GM21367 (cell line): ENCODE measurements around the gene SRL.
"Not testable (repeated sequence)": the region's sequence is repeated elsewhere in the genome, so short reads cannot be mapped to it uniquely, and the experiment has no call there.

Experiments
- ATAC-seq: cut with Tn5 transposase; IDR thresholded peaks from one replicate; pipeline ENCODE4 v1.9.1; 2021; ENCODE audit not compliant: unreplicated experiment

Gene SRL

GRCh38 chr16:4227040-4227332, 14.9 kb downstream of the SRL start:
- no peak for ATAC-seq

GRCh38 chr16:4226251-4227039, 15.4 kb downstream of the SRL start:
- ATAC-seq = no peak

- ATAC-seq = no peak
Measured at GRCh38 chr16:4225075-4225474, 16.8 kb downstream of the SRL start.

DNA sequence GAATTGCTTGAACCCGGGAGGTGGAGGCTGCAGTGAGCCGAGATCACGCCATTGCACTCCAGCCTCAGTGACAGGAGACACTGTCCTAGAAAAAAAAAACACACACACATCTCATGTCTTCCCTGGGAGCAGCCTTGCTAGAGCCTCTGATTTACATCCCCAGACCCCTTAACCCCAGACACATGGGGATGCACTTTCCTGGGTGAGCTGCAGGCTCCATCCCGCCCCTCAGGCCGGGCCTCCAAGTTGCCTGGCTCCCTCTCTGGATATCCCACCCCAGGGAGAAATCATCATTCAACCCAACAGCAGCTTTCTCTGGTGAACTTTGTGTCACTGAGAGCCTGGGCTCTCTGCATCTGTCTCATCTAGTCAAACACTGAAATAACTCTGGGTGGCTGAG, 21.5 kb downstream of the SRL start:
- ATAC-seq = no peak

GRCh38 chr16:4218202-4218601, 23.7 kb downstream of the SRL start:
- ATAC-seq = no peak

DNA sequence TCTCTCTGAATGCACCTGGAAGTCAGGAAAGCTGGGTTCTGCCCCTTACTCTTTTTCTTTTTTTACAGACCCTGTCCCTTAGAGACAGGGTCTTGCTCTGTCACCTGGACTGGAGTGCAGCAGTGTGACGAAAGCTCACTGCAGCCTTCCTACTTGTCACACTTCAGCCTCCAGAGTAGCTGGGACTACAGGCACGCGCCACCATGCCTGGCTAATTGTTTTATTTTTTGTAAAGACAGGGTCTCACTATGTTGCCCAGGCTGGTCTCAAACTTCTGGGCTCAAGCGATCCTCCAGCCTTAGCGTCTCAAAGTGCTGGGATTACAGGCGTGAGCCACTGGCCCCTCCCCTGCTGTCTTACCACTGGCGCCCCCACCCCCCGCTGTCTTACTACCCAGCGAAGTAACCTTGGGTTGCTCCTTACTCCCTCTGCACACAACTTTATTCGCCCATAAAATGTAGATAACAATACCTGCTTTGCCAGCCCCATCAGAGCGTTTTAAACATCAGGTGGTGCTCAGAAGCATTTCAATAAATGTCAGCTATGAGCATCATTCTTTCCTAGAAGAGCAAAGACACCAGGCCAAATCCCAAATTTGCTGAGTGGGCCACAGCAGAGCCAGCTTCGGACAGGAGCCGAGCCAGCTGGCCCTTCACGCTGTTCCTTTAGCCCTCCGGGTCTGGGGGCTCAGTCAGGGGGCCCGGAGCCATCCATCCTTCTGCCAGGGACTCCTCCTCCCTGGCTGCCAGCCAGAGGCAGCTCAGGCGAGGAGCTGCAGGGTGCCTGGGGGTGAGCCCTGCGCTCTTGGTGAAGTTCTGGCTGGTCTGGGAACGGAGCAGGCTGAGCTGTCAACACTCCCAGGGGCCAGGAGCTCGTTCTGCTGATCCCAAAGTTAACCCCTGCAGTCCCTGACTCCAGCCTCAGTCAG, 24.4 kb downstream of the SRL start:
- no peak for ATAC-seq

- no peak for ATAC-seq
Measured at GRCh38 chr16:4216596-4216995, 25.3 kb downstream of the SRL start.

- no peak for ATAC-seq
Measured at GRCh38 chr16:4215106-4215505, 26.8 kb downstream of the SRL start.

DNA sequence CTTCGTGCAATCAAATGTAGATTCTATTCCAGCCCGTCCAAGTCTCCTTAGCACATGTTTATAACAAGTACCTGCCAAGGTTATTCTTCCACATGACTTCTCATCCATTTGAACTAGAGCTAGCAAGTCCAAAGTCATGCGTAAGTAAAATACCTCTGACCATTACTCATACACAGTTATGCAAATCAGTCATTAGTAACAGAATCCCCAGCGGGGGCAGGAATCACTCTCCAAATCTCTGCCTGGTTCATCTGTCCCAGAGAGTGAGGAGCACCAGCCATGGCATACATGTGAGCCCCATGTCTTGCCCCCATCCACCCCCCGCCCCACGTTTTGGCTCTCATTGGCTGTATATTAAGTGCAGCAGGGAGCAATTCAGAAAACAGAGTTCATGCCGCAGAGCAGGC, 27.7 kb downstream of the SRL start:
- ATAC-seq = no peak

DNA sequence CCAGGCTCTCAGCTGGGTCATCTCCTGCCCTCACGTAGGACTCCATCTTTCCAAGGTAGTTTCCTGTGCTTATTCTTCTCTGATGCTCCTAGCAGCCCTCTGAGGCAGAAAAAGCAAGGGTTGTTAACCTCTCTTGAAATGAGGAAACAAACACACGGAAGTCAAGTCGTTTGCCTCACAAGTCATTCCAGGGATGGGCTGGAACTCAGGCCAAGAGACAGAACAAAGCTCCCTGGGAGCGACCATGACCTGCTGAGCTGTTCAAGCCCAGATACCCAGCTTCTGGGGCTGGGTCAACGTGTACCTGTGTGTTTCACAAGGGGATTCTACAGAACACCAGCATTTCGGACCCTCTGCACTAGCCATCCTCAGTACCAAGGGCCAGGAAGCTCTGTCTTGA, 28.1 kb downstream of the SRL start:
- no peak for ATAC-seq

- no peak for ATAC-seq
Measured at GRCh38 chr16:4212934-4213296, 29.0 kb downstream of the SRL start.

GRCh38 chr16:4212211-4212933, 29.5 kb downstream of the SRL start:
- ATAC-seq = no peak

DNA sequence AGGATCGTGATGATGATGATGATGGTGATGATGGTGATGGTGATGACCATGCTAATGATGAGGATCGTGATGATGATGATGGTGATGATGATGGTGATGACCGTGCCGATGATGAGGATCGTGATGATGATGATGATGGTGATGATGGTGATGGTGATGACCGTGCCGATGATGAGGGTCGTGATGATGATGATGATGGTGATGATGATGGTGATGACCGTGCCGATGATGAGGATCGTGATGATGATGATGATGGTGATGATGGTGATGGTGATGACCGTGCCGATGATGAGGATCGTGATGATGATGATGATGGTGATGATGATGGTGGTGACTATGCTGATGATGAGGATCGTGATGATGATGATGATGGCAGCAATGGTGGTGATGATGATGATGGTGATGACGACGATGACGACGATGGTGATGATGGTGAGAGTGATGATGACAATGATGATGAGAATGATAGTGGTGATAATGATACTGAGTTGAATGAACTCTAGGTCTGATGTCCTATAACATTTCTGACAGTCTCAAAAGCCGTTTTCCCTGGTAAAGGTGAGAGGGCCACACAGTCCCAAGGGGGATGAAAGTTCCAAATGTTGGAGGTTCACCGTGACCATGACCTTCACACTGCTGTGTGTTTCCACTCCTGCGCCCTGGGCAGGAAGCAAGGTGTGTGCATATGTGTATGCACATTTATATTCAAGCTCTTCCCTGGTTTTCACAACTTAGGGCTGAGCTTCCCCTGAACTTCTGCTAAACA, 30.3 kb downstream of the SRL start:
- ATAC-seq = not testable (repeated sequence)

DNA sequence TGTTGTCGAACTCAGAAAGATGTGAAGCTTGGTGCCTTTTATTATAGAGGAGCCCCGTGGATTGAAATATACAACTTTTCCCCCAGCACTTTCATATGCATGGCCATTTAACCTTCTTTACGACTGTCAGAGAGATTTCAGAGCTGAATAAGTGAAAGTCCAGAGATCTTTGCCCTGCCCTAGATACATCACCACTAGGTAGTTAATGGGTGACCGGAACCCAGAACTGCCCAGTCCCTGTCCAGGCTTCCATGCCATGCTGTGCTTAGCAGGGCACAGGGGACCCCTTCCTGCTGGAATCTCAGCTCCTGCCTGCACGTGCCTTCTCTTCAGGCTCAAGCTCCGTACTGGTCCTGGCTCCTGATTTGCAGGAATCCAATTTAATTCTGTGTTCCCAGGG, 32.2 kb downstream of the SRL start:
- ATAC-seq = no peak

- ATAC-seq = no peak
Measured at GRCh38 chr16:4208341-4208751, 33.5 kb downstream of the SRL start.

GRCh38 chr16:4207683-4208340, 34.1 kb downstream of the SRL start:
- no peak for ATAC-seq

GRCh38 chr16:4207229-4207628, 34.7 kb downstream of the SRL start:
- ATAC-seq = no peak

DNA sequence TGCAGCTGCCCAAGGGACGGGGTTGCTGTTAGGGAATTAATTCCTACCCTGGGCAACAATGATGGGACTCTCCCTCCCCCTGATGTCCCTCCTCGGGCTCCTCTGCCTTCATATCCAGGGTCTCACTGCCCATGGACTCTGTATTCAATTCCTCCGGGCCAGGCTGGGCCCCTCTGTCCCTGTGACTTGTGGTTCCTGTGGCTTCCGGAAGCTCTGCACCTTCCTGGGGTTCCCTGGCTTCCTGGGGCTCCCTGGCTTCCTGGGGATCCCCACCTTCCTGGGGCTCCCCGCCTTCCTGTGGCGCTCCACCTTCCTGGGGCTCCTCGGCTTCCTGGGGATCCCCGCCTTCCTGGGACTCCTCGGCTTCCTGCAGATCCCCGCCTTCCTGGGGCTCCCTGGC, 35.2 kb downstream of the SRL start:
- ATAC-seq = no peak

GRCh38 chr16:4205971-4206370, 35.9 kb downstream of the SRL start:
- ATAC-seq = no peak

DNA sequence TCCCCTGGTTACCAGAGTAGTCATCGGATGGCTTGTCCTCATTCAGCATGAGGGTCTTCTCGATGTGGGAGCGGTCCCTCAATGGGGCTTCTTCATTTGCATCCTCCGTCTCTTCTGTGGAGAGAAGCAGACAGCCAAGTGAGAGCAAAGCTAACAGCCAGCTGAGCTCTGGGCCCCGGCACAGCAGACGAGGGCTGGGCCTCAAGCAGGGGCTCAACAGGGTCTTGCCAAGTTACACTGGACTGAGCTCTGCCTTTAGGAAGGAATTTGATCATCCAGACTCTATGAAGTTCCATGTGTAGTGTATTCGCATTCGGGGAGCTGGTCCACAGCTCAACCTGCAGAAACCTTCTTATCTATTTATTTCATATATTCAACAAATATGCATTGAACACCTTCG, 37.4 kb downstream of the SRL start:
- ATAC-seq = no peak

DNA sequence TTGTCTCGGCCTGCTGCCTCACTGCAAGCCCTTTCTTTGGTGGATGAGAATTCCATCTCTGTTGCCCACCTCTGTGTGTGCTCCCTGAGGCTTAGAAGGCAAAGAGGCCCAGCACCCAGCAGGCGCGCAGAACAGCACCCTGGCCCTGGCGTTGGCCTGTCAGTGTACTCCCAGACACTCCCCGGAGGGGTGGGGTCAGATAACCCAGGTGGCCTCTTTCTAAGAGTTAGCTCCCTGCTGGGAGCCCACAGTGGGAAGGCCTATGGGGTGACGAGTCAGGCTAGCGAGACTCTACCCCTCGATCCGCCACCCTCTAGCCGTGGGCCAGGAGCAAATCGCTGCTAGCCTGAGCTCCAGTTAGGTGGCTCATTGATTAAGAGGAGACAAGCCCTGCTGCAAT, 38.1 kb downstream of the SRL start:
- ATAC-seq = no peak
